IMR-90 (cell line): ENCODE results near the gene LRATD1. TPM values are rescaled to one million over a fixed set of nuclear protein-coding genes. Genes with fewer than 3 reads are reported as not detected.
"Not testable (repeated sequence)": the region's sequence is repeated elsewhere in the genome, so short reads cannot be mapped to it uniquely, and the experiment has no call there.

Experiments
- ATAC-seq: fragments of 200-7000 bp; cut with Tn5 transposase; 2 replicates; pipeline ENCODE4 v1.9.1; 2020; ENCODE audit warnings: low read depth, mild to moderate bottlenecking, moderate library complexity
- BruUV-seq: library from RNA; stranded (reverse); fragments of 400-500 nt; replicated peaks from 2 replicates; lab custom pipeline; 2021; lab: Mats Ljungman, UMichigan
- CTCF ChIA-PET: fragments of 300-600 bp; formaldehyde crosslinking; extraction: SDS; loops from one replicate; lab custom pipeline; 2021; ENCODE audit warnings: antibody characterized with exemption; lab: Yijun Ruan, JAX
- POLR2A ChIA-PET: fragments of 300-600 bp; sonication (Branson Sonifier 250); formaldehyde crosslinking; loops from one replicate; lab custom pipeline; 2022; ENCODE audit warnings: antibody characterized with exemption; ENCODE audit not compliant: unreplicated experiment; lab: Charles Lee
- DNase-seq: peaks from one replicate; pipeline ENCODE4 v3.0.0; 2013
- H2AFZ ChIP-seq: replicated peaks from 2 replicates; pipeline ENCODE3; 2013; ENCODE audit warnings: low read length, mild to moderate bottlenecking; ENCODE audit not compliant: poor library complexity
- H2AK5ac ChIP-seq: 2 replicates; pipeline ENCODE4 v1.6.1; 2013; ENCODE audit warnings: low read depth, low read length, inconsistent platforms
- H2AK9ac ChIP-seq: replicated peaks from 2 replicates; pipeline ENCODE3; 2013; ENCODE audit warnings: mild to moderate bottlenecking, low read depth, low read length, moderate library complexity; ENCODE audit not compliant: poor library complexity
- H2BK120ac ChIP-seq: 2 replicates; pipeline ENCODE4 v1.6.1; 2013; ENCODE audit warnings: low read depth, low read length, inconsistent platforms
- H2BK15ac ChIP-seq: 3 replicates; pipeline ENCODE4 v1.6.1; 2013; ENCODE audit warnings: low read depth, low read length, inconsistent platforms
- H2BK20ac ChIP-seq: 2 replicates; pipeline ENCODE4 v1.6.1; 2013; ENCODE audit warnings: low read depth, mild to moderate bottlenecking, inconsistent platforms, low read length, moderate library complexity
- H2BK5ac ChIP-seq: 2 replicates; pipeline ENCODE4 v1.6.1; 2013; ENCODE audit warnings: mild to moderate bottlenecking, low read depth, low read length, inconsistent platforms; ENCODE audit not compliant: poor library complexity, severe bottlenecking
- H3K14ac ChIP-seq: replicated peaks from 2 replicates; pipeline ENCODE4 v1.6.1; 2013; ENCODE audit warnings: low read depth, low read length, inconsistent platforms
- H3K18ac ChIP-seq: 2 replicates; pipeline ENCODE4 v1.6.1; 2013; ENCODE audit warnings: low read depth, low read length, control low read depth
- H3K23ac ChIP-seq: 2 replicates; pipeline ENCODE4 v1.6.1; 2013; ENCODE audit warnings: low read depth, low read length, inconsistent platforms
- H3K27ac ChIP-seq: 2 replicates; pipeline ENCODE4 v1.5.1; 2013; ENCODE audit warnings: mild to moderate bottlenecking, control low read depth, low read length; ENCODE audit not compliant: insufficient read depth
- H3K27me3 ChIP-seq: 2 replicates; pipeline ENCODE4 v1.6.1; 2013; ENCODE audit warnings: low read length; ENCODE audit not compliant: control insufficient read depth, insufficient read depth
- H3K36me3 ChIP-seq: 2 replicates; pipeline ENCODE4 v1.6.1; 2013; ENCODE audit warnings: low read length, mixed read lengths; ENCODE audit not compliant: control insufficient read depth, insufficient read depth
- H3K4ac ChIP-seq: 2 replicates; pipeline ENCODE4 v1.6.1; 2013; ENCODE audit warnings: low read depth, low read length, inconsistent platforms
- H3K4me1 ChIP-seq: 2 replicates; pipeline ENCODE4 v1.6.1; 2013; ENCODE audit warnings: low read length, mixed read lengths; ENCODE audit not compliant: control insufficient read depth, insufficient read depth
- H3K4me2 ChIP-seq: 2 replicates; pipeline ENCODE4 v1.6.1; 2013; ENCODE audit warnings: low read depth, mild to moderate bottlenecking, control low read depth, low read length, moderate library complexity
- H3K4me3 ChIP-seq: 2 replicates; pipeline ENCODE4 v1.5.1; 2013; ENCODE audit warnings: low read depth, mild to moderate bottlenecking, control low read depth, low read length, moderate library complexity; ENCODE audit not compliant: insufficient read depth
- H3K56ac ChIP-seq: 2 replicates; pipeline ENCODE4 v1.6.1; 2013; ENCODE audit warnings: low read length, inconsistent platforms; ENCODE audit not compliant: insufficient read depth; ENCODE audit errors: extremely low read depth
- H3K79me1 ChIP-seq, 2 experiments: 2 replicates each; pipeline ENCODE4 v1.6.1; 2013; ENCODE audit warnings: low read length in 2 of 2, inconsistent platforms in 1 of 2, low read depth in 1 of 2
- H3K9ac ChIP-seq: 2 replicates; pipeline ENCODE4 v1.6.1; 2013; ENCODE audit warnings: low read depth, low read length, control low read depth
- H3K9me1 ChIP-seq: 2 replicates; pipeline ENCODE4 v1.6.1; 2013; ENCODE audit warnings: low read length, inconsistent platforms; ENCODE audit not compliant: insufficient read depth
- H3K9me3 ChIP-seq: 2 replicates; pipeline ENCODE4 v1.6.1; 2013; ENCODE audit warnings: low read length; ENCODE audit not compliant: control insufficient read depth, insufficient read depth
- H4K20me1 ChIP-seq: 2 replicates; pipeline ENCODE4 v1.6.1; 2013; ENCODE audit warnings: low read length, inconsistent platforms; ENCODE audit not compliant: insufficient read depth
- H4K5ac ChIP-seq: 2 replicates; pipeline ENCODE4 v1.6.1; 2013; ENCODE audit warnings: mild to moderate bottlenecking, low read depth, low read length, control low read depth
- H4K8ac ChIP-seq, 2 experiments: 2 replicates each; pipeline ENCODE4 v1.6.1; 2013; ENCODE audit warnings: low read depth in 2 of 2, low read length in 2 of 2, control low read depth in 1 of 2, inconsistent platforms in 1 of 2
- H4K91ac ChIP-seq: 2 replicates; pipeline ENCODE4 v1.6.1; 2013; ENCODE audit warnings: low read depth, low read length, inconsistent platforms; ENCODE audit not compliant: insufficient read depth
- WGBS, 2 experiments: methylation state at CpG; one replicate each; pipeline versions ENCODE4 v1.1.5 to v1.1.7; 2013; ENCODE audit warnings: missing lambda C conversion rate in 2 of 2; ENCODE audit not compliant: insufficient read length in 1 of 2; ENCODE audit errors: extremely low coverage in 2 of 2; 5-methylcytosine and 5-hydroxymethylcytosine counted together
- dilution Hi-C: fragments of 300-500 bp; cut with HindIII; formaldehyde crosslinking; loops from one replicate; pipeline ENCODE4 v1.14.3; 2018; ENCODE audit warnings: low sequenced_read_pairs; ENCODE audit not compliant: unreplicated experiment
- in situ Hi-C: fragments of 300-500 bp; cut with MboI; formaldehyde crosslinking; loops from 3 replicates; pipeline ENCODE4 v1.14.3; 2019; ENCODE audit warnings: low sequenced_read_pairs, inconsistent platforms, mixed read lengths
- intact Hi-C: fragments of 100-400 bp; cut with micrococcal nuclease; formaldehyde crosslinking; loops from 2 replicates; pipeline ENCODE4 v1.10.0; 2022
- polyA plus RNA-seq, 3 experiments: library from polyadenylated mRNA; depleted of rRNA; stranded (reverse); fragments of >200 nt; gene quantifications; 2 replicates each; pipeline ENCODE4 v1.2.3, GENCODE V29; 2012; ENCODE audit warnings: low replicate concordance in 1 of 3
- total RNA-seq: library from RNA; depleted of rRNA; stranded (reverse); fragments of >200 nt; gene quantifications from 2 replicates; pipeline ENCODE4 v1.2.3, GENCODE V29; 2012

LRATD1 gene
- total and polyA plus RNA-seq, 2 of the 4 experiments (the other 2 are of a cell fraction) = 0.18 to 0.60 TPM

DNA sequence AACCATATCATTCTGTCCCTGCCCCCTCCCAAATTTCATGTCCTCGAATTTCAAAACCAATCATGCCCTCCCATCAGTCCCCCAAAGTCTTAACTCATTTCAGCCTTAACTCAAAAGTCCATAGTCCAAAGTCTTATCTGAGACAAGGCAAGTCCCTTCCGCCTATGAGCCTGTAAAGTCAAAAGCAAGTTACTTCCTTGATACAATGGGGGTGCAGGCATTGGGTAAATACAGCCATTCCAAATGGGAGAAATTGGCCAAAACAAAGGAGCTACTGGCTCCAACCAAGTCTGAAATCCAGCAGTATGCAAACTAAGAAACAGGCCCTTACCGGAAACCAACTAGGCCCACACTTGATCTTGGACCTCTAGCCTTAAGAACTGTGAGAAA is 10.0 kb upstream of the LRATD1 start:
- H2BK5ac ChIP-seq, H3K27me3 ChIP-seq, H2AK5ac ChIP-seq, H4K91ac ChIP-seq, dilution Hi-C loops, H3K18ac ChIP-seq, in situ Hi-C loops, H2AK9ac ChIP-seq, BruUV-seq, DNase-seq, H3K36me3 ChIP-seq, H3K9ac ChIP-seq, ATAC-seq, H2AFZ ChIP-seq, H3K4ac ChIP-seq, H3K9me3 ChIP-seq, H3K4me2 ChIP-seq, H3K4me3 ChIP-seq, H4K20me1 ChIP-seq, H2BK15ac ChIP-seq, intact Hi-C loops, H4K8ac ChIP-seq, H2BK20ac ChIP-seq, H3K56ac ChIP-seq, H3K4me1 ChIP-seq, H3K14ac ChIP-seq, H3K79me1 ChIP-seq, H4K5ac ChIP-seq, CTCF ChIA-PET, H3K23ac ChIP-seq, H2BK120ac ChIP-seq, POLR2A ChIA-PET, H3K9me1 ChIP-seq, H3K27ac ChIP-seq: not testable (repeated sequence)
- WGBS, 2 experiments = no CpG with 5 or more reads among the region's 3 CpGs
